Islet of Langerhans (tissue), 1 donor: ENCODE data around the gene APOBEC3A.
"Not testable (repeated sequence)": the region's sequence is repeated elsewhere in the genome, so short reads cannot be mapped to it uniquely, and the experiment has no call there.

Experiments used
- FAIRE-seq: peaks from one replicate; lab custom pipeline; 2011; peaks lifted over from hg19 to GRCh38; lab: Jason Lieb, UNC

Gene APOBEC3A

GRCh38 chr22:38943201-38943600 is 14.2 kb upstream of the APOBEC3A start:
- FAIRE-seq = no peak

GRCh38 chr22:38943882-38944281 is 13.5 kb upstream of the APOBEC3A start:
- no peak for FAIRE-seq

DNA sequence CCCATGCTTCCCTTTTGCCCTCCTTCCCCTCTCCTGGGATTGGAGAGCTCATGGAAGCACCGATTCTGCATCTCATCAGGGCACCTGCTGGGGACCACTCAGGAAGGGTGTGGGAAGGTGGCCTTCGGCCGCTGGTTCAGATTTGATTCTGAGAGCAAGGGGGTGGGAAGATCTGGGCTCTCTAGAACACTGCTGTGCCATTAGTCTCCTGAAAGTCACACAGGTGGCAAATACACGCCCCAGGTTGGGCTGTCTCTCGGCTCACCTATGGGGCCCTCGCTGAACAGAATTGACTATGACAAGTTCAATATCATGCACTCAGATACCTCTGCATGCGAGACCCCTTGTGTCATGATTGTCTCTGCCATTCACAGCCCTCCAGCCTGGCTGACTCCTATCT is 12.8 kb upstream of the APOBEC3A start:
- no peak for FAIRE-seq

DNA sequence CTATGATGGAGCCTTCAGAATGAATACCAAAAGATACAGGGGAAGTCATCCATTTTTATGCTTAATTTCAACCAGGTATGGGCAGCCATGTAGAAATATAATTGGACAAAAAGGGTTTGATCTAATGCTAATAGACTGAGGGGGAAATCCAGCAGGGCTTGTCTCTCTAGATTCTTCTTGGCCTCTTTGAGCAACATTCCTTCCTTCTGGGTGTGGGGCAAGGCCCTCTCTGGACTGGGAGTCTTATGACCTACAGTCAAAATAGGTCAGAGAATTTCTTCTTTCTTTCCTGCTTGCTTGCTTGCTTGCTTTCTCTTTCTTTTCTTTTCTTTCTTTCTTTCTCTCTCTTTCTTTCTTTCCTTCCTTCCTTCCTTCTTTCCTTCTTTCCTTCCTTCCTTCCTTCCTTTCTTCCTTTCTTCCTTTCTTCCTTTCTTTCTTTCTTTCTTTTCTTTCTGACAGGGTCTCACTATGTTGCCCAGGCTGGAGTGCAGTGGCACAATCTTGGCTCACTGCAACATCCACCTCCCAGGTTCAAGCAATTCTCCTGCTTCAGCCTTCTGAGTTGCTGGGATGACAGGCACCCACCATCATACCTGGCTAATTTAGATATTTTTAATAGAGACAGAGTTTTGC is 11.6 kb upstream of the APOBEC3A start:
- not testable (repeated sequence) for FAIRE-seq

DNA sequence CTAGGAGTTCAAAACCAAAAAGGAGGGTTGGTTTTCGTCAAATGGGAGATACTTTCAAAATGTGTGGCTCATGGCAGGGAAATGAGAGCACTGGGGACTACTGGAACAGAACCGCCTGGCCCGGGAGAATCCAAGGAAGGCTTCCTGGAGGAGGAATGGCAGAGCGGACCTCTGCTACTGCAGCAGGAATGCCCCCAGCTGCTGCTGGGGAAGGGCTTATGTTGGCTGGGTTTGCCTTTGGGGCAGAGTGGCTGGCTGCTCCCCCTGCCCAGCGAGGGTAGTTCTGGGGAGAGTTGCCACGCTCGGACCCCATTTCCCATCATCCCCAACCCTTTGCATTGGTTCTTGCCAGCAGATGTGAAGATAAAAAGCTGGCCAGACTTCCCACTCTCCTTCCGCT is 10.6 kb upstream of the APOBEC3A start:
- no peak for FAIRE-seq

DNA sequence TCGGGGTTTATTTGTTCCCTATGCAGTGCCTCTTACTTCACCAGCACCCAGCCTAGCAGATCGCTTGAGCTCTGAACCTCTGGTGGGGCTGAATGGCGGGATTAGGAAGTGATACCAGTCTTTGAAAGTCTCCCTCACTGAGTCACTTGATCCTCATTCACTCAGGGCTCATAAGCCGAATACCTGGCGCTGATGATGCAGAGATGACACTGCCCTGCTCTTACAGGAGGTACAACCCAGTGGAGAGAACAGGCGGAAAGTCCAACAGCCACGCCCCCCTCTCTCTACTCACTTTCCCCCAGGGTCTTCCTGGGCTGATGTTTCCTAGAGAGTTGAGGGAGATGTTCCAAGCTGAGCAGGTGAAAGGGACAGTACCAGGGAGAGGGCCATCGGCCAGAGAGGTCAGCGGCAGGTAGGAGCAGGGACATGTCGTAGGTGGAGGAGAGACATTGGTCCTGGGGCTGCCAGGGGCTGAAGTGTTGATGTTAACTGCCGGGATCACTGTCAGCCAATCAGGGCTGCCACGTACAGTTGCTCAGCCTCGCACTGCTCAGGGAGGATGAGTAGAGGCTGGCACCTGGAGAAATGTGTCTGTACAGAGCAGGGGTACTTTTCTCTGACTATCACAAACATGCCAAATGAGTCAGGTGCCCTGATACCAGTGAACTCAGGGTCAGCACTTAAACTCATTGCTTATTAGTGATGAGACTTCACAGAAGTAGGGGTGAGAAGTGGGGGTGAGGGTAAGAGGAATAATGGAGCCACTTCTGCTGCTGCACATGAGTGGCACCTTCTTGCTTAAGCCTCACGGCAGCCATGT is 9.9 kb upstream of the APOBEC3A start:
- no peak for FAIRE-seq

DNA sequence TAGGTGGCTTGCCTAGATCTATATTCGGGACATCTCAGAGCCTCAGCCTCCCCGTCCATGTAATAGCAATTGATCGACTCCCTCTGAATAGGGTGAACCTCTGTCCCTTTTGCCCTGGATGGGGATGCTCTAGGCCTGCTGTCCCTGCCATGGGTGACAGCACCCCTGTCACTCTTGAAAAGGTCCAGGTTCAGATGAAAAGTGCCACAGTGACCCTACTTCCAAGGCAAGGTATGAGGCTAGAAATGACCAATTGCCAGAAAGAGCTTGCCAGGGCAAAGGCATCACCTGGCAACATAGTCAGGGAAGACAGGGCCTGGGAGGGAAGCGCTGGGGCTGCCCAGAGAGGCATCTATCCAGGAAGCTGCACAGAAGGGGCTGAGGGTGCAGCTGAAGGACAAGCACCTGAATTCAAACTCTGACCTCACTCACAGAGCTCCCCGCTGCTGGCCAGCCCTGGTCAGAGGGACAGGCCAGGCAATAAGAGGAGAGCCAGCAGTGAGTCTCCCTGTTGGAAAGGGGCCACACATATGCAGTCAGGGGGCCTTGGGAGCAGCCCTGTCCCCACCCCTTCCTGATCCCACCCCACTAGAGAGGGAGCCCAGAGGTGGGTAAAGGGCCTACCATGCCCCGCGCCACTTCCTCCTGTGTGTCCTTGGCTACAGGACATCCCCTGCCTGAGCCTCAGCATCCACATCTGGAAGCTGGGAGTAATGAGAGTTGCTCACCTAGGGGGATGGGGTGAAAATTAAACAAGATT is 9.0 kb upstream of the APOBEC3A start:
- FAIRE-seq = no peak

GRCh38 chr22:38949889-38950405 is 7.5 kb upstream of the APOBEC3A start:
- FAIRE-seq = no peak

- FAIRE-seq = no peak
Measured at GRCh38 chr22:38950527-38951295, 6.7 kb upstream of the APOBEC3A start.

- no peak for FAIRE-seq
Measured at GRCh38 chr22:38951734-38952133, 5.7 kb upstream of the APOBEC3A start.

DNA sequence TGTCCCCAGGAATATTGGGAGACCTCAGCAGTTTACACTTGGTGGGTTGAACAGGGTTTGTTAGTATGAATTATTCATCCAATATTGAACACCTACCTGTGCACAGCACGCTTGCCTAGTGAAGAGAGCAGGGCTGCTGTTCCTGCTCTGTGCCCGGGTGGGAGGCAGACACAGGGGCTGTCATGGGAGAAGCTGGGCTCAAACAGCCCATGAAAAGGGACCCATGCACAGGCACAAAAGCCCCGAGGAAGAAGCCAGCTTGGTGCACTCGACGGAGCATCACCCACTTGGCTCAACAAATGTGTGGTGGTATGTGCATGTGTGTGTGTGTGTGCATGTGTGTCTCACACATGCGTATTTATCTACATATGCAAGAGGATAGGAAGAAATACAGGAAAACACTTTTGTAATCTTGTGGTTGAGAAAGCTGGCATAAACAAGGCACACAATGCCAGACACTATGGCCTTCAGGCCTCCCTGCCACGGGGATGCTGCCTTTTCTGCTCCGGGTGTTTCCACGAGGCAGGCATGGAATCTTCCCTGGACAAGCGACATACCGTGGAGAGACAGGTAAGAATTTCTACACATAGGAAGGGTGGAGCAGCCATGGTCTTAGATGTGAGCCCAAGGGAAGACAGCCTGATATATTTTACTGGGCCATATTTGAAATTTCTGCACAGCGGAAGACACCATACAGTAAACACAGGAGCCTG is 5.0 kb upstream of the APOBEC3A start:
- no peak for FAIRE-seq

DNA sequence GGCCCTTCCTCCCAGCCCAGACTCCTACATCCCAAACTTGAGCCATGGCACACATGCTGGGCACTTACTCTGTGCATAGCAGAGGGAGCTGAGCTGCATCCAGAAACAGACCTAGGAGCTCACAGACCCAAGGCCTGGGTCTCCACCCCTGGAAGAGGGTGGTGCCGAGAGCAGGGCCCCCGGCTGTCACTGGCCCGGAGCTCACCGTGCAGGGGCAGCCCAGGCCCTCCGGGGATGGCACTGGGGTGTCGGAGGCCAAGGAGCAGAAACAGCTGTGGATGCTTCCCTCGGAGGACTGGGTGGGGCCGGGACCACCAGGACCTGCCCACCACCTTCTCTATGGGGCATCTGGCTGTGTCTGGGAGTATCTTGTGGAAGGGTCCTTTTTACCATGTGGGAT is 4.3 kb upstream of the APOBEC3A start:
- FAIRE-seq = no peak

GRCh38 chr22:38953577-38954413 is 3.6 kb upstream of the APOBEC3A start:
- no peak for FAIRE-seq

DNA sequence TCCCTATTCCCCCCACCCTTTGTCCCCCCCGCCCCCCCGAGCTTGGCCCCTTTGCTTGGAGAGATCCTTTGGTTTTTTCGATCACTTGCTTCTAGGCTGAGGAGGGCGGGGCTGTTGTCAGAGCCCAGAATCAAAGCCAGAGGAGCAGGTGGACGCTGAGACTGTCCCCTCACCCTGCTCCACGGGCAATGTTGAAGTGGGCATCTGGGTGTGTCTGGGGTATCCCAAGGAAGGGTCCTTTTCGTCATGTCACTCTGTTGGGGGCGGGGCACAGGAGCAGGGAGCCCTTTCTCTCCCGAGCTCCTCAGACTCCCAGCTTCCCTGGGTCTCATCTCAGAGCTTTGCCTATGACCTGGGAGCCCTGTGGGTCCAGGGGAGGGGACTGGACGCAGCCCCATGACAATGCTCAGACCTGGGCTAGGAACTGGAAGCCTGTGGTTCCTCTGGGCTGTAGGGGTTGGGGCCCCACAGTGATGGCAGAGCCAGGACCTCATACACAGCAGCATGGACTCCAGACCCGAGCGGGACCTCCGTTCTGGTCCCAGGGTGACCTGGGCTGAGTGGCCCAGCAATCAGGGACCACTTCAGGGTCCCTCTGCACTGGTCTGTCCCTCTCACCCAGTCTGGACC is 2.9 kb upstream of the APOBEC3A start:
- no peak for FAIRE-seq

- FAIRE-seq = no peak
Measured at GRCh38 chr22:38955250-38955905, 2.0 kb upstream of the APOBEC3A start.

GRCh38 chr22:38955926-38956325 is 1.5 kb upstream of the APOBEC3A start:
- no peak for FAIRE-seq

DNA sequence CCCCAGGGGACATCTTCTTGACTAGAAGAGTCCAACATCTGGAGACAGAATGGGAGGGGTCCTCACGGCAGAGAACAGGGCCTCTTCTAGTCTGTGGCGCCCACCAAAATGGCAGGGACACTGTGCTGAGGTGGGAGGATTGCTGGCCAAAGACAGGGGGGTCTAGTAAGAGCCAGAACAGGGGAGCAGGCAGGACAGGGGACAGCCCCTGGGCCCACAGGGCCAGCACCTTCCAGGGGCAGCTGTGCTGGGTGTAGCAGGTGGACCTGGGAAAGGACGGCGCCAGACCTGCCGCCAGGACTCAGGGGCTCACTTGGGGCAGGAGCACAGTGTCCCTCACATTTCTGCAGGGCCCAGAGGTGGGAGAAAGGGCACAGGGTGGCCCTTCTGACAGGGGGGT is 858 bp upstream of the APOBEC3A start:
- no peak for FAIRE-seq

DNA sequence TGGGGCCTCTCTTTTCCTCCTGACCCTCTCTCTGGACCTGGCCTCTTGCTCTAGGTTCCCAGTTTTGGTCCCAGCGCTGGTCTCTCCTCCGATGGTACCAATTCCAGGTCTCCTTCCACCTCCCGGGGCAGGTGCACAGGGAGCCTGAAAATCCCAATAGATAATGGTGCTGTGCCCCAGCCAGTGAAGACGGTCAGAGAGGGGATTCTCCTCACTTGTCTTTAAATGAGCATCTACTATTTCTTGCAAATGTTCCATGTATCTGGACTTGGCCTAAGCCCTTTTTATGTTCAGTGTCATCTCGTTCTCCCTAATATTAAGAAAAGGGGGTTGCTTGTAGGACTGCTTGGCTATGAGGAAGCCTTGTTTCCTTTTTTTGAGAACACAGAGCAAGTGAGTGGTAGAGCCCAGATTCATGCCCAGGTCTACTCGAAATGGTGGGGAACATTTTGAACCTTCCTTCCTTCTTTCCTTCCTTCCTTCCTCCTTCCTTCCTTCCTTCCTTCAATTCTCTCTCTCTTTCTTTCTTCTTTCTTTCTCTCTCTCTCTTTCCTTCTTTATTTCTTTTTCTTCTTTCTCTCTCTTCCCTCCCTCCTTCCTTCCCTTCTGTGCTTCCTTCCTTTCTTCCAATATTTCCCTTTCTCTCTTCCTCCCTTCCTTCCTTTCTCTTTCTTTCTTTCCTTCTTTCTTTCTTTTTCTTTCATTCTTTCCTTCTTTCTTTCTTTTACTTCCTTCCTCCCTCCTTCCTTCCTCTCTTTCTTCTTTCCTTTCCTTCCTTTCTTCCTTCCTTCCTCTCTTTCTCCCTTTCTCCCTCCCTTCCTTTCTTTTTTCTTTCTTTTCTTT is 620 bp downstream of the APOBEC3A start:
- no peak for FAIRE-seq

DNA sequence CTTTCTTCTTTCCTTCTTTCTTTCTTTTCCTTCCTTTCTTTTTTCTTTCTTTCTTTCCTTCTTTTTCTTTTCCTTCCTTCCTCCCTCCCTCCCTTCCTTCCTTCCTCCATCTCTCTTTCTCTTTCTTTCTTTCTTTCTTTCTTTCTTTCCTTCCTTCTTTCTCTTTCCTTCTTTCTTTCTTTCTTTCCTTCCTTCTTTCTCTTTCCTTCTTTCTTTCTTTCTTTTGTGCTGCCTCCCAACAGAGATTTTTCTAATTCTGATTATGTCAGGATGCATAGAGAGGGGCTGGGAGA is 1.2 kb downstream of the APOBEC3A start:
- FAIRE-seq = not testable (repeated sequence)
